ENCODE measurements around the gene NRG3.

Gene NRG3

DNA sequence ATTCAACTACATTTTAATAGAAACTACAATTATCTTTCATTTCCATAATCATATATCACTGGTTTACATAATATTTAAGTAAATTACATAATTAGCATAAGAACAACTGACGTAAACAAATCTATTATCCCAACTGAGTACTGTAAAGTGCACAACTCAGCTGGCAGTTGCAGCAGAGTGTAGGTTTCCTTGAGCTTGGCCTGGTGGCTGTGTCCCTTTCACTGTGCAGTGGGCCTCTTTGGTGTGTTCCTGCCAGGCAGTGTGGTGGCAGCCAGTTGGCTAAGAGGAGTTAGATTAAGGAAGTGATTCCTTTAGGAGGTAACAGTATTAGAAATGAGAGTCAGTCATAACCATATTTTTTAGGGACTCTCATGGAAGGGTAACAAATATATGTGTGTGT lies 7.0 kb downstream of the NRG3 start:
- in situ Hi-C loops (cut with HindIII; ENCODE audit: low sequenced_read_pairs) = no loop called here

- in situ Hi-C loops (cut with HindIII; ENCODE audit: low sequenced_read_pairs) = no loop called here
Measured at GRCh38 chr10:81884856-81885255, 9.9 kb downstream of the NRG3 start.

- in situ Hi-C loops (cut with HindIII; ENCODE audit: low sequenced_read_pairs) = no loop called here
Measured at GRCh38 chr10:81885491-81885890, 10.5 kb downstream of the NRG3 start.

DNA sequence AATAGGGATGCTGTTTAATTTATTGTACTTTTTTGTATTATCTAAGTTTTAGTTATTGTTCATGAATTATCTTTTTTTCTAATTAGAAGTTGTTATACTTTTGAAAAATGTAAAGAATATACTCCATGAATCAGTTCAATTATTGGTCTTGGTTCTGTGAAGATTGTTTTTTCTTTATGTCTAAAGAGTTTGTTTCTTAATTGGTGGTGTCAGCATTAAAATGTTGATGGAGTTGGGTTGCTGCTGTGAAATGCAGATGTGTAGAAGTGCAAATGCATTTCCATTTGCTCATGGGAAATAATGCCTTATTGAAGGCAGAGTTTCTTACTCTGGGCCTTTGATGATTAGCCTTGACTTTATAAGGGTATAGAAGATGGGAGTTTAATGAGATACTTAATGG lies 11.9 kb downstream of the NRG3 start:
- in situ Hi-C loops (cut with HindIII; ENCODE audit: low sequenced_read_pairs) = no loop called here

DNA sequence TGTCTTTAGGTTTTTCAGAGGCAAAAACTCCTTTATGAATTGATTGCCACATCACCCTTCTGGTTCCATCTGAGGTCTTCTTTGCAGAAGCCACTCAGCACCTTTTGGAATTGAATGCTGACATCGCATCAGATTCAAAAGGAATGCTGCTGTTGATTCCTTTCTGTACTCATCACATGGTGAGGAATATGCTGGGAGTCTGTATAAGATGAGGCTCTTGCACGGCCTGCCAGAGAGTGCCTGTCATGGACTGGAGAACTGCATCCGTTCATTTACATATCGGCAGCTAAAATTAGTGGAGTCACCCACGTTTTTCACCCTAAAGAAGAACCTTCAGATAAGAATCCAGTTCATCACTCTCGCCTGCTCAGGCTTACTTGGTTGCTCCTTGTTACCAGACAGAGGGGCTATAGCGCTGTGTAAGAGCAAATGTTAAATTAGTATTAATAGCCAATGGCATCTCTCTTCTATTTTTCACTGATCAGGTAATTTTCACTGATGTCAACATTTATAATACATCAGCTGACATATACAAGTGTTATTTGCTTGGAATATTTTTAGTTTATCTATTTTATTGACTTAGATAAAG lies 14.3 kb downstream of the NRG3 start:
- in situ Hi-C loops (cut with HindIII; ENCODE audit: low sequenced_read_pairs) = no loop called here

DNA sequence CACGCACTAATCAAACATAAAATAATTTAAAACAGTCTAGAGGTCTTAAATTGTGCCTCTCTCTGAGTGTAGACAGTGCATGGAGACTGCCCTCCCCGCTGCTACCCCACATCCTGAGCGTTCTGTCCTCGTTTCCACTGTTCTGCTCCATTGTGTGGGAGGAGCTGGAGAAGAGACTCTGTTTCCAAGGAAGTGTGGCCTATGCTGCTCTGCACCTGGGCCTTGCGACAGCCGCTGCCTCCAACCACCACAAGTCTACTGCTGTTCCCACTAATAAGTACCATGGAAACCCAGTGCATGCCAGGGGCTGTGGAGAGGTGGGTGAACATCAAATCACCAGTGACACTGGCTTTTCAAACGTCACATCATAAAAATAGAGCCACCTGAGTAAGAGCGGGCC lies 19.6 kb downstream of the NRG3 start:
- in situ Hi-C loops (cut with HindIII; ENCODE audit: low sequenced_read_pairs) = no loop called here

- in situ Hi-C loops (cut with HindIII; ENCODE audit: low sequenced_read_pairs) = no loop called here
Measured at GRCh38 chr10:81898518-81898917, 23.5 kb downstream of the NRG3 start.

GRCh38 chr10:81900989-81901388 lies 26.0 kb downstream of the NRG3 start:
- in situ Hi-C loops (cut with HindIII; ENCODE audit: low sequenced_read_pairs) = no loop called here

DNA sequence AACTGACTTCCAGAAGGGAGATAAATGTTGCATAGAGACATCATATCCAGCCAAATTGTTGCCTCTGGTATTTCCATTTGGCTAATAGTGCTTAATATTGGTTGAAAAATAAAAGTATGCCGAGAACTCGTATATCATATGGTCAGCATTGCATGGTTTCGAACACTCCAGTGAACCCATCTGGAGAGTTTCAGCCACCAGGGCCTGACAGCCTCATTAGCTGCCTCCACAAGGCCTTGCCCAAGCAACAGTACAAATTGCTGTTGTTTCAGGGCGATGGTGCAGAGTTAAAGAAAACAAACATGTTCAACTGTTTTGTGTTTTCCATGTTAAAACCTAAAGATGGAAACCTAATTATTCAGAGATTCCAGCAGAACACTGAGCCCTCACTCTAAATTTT lies 28.5 kb downstream of the NRG3 start:
- in situ Hi-C loops (cut with HindIII; ENCODE audit: low sequenced_read_pairs) = no loop called here

DNA sequence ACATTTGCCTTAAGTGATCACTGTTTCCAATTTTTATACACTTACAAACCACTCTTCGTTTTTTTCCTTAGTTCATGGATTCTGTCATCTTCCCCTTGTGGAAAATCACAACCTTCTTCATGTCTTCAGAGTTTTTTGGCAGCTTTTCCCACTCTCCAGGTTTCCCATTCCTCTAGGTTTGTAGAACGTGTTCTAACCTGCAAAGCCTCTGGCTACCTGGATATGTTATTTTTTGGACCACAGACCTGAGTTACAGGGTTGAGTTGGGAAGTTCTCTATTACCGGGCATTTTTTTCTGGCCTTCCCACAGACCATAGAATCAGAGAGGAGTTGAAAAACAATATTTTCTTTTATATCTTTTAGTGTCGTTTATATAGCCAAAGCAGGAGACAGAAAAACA lies 30.2 kb downstream of the NRG3 start:
- in situ Hi-C loops (cut with HindIII; ENCODE audit: low sequenced_read_pairs) = no loop called here

- in situ Hi-C loops (cut with HindIII; ENCODE audit: low sequenced_read_pairs) = no loop called here
Measured at GRCh38 chr10:81909453-81909852, 34.5 kb downstream of the NRG3 start.

- in situ Hi-C loops (cut with HindIII; ENCODE audit: low sequenced_read_pairs) = no loop called here
Measured at GRCh38 chr10:81911328-81911727, 36.3 kb downstream of the NRG3 start.

DNA sequence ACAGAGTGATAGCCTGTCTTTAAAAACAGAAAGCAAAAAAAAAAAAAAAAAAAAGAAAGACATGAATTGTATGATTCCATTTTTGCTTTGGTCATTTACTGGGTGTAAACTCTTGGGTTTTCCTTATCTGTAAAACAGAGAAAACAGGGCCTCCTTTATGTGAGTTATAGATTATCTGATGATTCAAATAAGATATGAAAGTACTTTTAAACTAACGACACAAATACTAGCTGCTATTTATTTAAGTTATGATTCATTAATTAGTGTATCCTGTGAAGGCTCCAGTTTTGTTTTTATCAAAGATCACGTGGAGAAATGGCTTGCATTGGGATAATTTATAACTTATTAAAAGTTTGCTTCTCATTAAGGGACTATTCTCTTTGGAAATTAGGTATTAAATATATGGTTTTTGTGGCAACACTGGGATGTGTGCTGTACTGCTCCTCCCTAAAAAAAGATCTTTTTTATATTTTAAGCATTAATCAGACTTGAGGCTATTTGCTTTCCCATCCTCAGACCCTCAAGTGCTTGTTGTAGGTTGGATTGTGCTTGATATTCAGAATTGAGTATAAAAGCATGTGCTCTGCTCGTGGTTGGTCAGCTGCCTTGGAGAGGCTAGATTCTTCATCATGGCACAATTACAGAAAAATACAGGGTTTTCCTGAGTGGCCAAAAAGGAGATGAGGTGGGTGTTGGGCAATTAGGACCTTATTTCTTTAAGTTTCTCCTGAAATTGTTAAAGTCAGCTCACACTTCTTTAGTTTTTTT lies 39.9 kb downstream of the NRG3 start:
- in situ Hi-C loops (cut with HindIII; ENCODE audit: low sequenced_read_pairs) = no loop called here

- in situ Hi-C loops (cut with HindIII; ENCODE audit: low sequenced_read_pairs) = no loop called here
Measured at GRCh38 chr10:81915504-81915897, 40.5 kb downstream of the NRG3 start.

GRCh38 chr10:81917666-81918065 lies 42.7 kb downstream of the NRG3 start:
- in situ Hi-C loops (cut with HindIII; ENCODE audit: low sequenced_read_pairs) = no loop called here

DNA sequence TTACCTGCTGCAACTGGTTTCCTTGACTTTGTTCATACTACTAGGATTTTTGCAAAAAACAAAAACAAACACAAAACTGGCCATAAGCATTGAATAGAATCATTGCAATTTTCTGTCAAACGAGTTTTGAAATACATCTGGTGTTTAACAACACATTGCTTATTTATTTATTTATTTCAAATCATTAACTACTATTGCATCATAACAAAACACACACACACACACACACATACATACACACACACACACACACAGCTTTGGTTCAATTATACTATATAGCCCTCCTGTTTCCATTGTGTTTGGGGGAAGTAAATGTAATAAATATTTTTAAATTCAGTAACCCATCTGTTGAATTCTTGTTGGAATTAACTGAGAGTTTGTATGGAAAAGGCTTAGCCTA lies 43.8 kb downstream of the NRG3 start:
- in situ Hi-C loops (cut with HindIII; ENCODE audit: low sequenced_read_pairs) = no loop called here

DNA sequence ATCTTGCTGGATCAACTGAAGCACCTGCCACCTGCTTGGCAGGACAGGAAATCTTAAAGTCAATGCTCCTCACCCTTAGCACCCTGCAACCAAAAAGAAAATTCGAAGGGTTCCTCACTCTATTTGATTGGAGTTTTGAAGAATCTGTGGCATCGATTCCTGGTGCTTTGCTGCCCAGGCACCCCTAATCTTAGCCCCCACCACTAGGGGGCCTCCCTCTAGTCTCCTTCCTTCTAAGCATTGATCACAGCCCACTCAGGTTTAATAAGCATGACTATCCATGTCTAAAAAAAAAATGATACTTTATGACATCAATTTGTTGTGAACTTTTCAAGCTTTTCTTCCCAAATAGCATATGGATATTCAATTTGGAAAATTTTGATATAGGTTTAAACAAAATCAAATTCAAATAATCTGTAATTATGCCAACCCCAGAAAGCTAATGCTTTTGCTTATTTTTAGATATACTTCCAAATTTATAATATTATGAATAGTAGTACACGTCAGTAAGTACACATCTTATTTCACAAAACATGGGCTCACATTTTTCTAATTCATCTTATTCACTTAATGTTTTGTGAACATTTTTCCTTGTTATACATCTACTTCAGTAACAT lies 45.3 kb downstream of the NRG3 start:
- in situ Hi-C loops (cut with HindIII; ENCODE audit: low sequenced_read_pairs) = no loop called here

GRCh38 chr10:81928119-81928518 lies 53.1 kb downstream of the NRG3 start:
- in situ Hi-C loops (cut with HindIII; ENCODE audit: low sequenced_read_pairs) = no loop called here

DNA sequence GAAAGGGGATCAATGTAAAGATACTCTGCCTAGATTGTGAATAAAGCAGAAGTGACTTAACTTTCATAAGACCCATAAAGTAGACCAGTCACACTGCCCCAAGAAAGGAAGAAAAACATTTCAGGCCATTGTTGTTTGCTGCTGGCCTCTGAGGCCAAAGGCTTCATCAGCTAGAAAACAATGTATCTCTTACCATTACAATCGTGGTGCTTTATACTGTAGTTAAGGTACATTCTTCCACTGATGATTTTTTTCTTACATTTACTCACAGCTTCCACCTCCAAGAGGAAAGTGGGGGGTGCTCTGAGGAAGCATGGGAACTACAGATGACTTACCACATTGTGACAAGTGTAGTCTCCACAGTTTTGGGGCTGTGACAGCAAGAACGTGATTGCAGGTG lies 68.6 kb downstream of the NRG3 start:
- in situ Hi-C loops (cut with HindIII; ENCODE audit: low sequenced_read_pairs) = no loop called here

DNA sequence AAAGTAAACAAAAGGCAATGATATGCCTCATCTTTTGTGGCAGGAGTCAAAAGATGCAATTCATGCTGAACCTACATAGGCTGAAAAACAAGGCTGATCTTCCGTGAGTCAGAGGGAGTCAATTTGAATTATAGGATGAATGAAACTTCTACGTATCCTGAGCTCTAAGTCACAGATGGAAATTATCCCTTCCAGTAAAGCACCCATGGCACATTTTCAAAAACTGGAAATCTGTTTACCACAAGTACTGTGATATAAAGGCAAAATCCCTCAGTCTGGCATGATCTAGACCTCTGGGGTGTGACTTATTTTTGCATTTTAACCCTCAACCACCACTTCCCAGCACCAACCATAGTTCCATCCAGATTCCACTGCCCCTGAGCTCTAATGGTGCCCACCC lies 69.6 kb downstream of the NRG3 start:
- in situ Hi-C loops (cut with HindIII; ENCODE audit: low sequenced_read_pairs) = no loop called here

DNA sequence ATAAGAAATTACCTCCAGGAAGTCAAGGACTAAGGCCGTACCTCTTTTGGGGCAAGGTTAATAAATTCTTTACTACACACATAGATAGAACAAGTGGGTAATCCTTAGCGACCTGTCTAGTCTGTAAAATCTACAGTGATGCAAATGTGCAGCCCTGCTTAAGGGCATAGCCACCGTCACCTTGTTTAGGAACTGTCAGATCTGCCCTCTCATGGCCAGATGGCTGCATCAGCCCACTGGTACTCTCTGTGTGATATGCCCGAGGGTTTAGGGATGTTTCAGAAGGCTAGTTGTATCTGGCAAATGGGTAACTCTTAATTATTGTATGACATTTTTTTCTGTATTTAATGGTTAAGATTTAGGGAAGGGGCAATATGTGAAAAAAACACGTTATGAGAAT lies 74.3 kb downstream of the NRG3 start:
- in situ Hi-C loops (cut with HindIII; ENCODE audit: low sequenced_read_pairs) = no loop called here

DNA sequence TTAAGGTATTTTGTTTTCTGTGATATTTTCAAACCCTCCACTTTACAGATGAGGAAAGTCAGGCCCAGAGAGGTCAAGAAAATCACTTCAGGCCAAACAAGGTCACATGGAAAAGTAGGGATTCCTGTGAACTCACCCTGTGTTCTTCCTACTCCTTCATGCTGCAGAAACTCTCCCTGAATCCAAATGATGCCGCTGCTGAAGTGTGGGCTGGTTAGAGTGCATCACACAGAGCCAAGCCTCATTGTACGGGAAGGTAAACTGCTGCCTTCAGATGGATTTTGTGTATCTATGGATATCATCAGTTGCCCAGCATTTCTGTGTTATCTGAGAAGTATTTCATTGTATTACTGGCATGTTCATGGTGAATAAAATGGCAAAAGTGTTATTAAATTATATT lies 75.4 kb downstream of the NRG3 start:
- in situ Hi-C loops (cut with HindIII; ENCODE audit: low sequenced_read_pairs) = no loop called here

All from endothelial cell of hepatic sinusoid (primary cell).